Tongue (tissue), 2 donors: ENCODE data around the gene PIP4K2C. TPM values are rescaled to one million over a fixed set of nuclear protein-coding genes. Genes with fewer than 3 reads are reported as not detected.
A peak's percentile ranks its signal among the peaks of the same experiment; 100 is the strongest.
"Not testable (repeated sequence)": the region's sequence is repeated elsewhere in the genome, so short reads cannot be mapped to it uniquely, and the experiment has no call there.

Experiments used
- DNase-seq: peaks from one replicate; pipeline ENCODE4 v3.0.0-alpha.2; 2015
- total RNA-seq: library from RNA; depleted of rRNA; stranded (reverse); fragments of >200 nt; gene quantifications from one replicate; pipeline ENCODE4 v1.2.3, GENCODE V29; 2014

Gene PIP4K2C
- total RNA-seq, 1 donor from 2014 or later: 12.6 TPM

- DNase-seq: peak; percentile 70
These were observed 19.6 kb downstream of the PIP4K2C start for GRCh38 chr12:57610554-57611107.

DNA sequence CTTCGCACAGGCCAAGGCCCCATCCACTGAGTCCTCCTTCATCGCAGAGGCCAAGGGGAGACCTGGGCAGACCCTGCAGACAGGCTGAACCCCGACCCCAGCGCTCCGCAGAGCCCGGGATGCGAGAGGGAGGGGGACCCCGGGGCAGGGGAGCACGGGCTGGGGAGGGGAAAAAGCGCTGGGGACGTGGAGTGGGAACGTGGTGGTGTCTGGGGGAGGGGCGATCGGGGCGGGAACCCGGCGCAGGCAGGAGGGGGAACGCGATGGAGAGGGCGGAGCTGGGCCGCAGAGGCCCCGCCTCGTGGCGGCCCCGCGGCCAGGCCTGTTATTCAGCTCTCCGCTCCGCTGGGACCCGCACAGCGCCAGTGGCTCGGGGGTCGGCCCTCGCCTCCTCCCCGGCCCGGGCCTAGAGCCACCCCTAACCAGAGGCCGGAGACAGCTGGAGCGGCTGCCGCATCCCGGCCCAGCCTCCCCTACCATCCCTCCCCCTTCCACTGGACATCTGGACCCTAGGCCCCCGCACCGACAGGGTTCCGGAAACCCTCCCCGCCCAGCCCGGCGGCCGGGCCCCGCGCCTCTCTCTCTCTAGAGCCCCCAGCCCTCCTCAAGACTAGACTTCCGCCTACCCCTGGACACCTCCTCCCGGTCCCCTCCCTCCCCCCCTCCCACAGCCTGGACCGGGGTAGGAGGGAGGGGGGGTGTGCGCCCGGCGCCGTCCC, 20.3 kb downstream of the PIP4K2C start, which contains the start of gene ARHGEF25:
TSS of gene ARHGEF25 (plus strand) at position 328 of the 719 bp plus-strand sequence. CDS start 460 bp downstream, outside the sequence.
- peak; percentile 91 for DNase-seq

DNA sequence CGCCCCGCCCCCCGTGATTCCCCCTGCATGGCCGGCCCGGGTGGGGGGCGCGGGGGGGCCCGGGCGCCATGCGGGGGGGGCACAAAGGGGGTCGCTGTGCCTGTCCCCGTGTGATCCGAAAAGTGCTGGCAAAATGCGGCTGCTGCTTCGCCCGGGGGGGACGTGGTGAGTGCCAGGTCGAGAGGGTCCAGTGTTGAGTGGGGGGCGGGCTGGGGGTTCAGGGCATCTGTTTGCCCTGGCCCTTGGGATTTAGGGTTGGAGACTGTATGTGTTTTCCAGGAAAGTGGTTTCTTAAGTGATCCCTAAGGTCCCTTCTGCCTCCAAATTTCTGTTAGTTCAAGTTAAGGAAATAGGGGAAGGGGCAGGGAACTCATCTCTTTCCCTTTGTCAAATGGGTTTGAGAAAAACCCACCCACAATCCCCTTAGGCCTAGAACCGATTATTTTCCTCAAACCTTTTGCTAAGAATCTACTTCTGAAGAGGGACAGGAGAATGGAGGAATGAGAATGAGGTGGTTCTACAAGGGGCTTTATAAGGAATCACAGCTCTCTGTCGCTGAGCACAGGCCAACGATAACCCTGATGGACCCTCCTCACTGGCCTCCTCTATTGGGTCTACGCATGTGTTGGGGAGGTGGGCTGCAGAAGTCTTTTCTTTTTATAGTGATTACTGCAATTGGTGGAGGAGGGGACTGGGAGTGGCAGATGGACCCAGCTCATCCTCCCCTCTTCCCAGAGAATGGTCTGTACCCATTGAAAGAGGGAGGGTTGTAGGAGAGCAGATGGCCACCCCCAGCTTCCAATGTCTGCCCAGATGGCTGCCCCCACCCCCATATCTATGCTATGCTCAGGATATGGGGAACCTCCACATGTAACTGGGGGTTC, 21.1 kb downstream of the PIP4K2C start:
- DNase-seq: no peak

GRCh38 chr12:57612711-57613426, 21.9 kb downstream of the PIP4K2C start:
- no peak for DNase-seq

GRCh38 chr12:57613427-57614109, 22.6 kb downstream of the PIP4K2C start:
- no peak for DNase-seq

- peak; percentile 35 for DNase-seq
These were observed 23.4 kb downstream of the PIP4K2C start for GRCh38 chr12:57614178-57614947.

- DNase-seq: no peak
These were observed 24.0 kb downstream of the PIP4K2C start for GRCh38 chr12:57614948-57615500.

DNA sequence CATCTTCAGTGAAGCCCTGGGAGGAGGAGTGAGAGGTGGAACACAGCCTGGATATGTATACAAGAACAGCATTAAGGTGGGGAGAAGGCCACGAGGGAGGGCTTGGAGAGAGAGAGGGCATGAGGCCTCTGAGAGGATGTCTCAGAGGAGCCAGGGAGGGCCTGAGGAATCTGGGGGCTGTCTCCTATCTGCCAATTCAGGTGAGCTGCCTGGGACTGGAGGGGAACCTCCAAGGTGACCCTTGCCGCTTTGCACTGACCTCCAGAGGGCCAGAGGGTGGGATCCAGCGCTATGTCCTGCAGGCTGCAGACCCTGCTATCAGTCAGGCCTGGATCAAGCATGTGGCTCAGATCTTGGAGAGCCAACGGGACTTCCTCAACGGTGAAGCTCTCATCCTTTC, 24.6 kb downstream of the PIP4K2C start:
- DNase-seq: no peak

DNA sequence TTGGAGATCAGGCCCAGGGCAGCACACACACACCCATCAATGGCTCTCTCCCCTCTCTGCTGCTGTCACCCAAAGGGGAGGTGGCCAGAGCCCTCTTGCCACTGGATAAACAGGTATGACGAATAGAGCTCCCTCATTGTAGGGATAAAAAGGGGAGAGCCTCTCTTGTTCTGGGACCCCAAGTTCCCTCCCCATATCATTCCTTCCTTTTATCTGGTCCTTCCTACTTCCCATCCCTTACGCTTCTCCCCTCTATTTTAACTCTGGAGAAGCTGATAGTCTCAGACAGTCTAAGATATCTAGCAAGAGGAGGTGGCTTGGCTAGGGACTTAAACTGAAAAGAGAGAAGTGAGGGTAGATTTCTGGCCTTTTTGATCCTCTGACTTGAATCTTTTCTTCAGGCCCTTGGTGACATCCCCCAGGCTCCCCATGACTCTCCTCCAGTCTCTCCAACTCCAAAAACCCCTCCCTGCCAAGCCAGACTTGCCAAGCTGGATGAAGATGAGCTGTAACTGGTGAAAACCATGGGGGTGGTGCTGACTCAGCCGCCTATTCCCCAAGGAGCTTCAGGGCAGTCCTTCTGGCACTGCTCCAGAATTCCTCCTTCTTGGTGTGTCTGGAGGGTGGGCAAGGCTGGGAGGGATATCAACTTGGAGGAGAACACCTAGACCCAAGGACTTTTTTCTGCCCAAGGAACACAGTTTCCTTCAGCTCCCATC, 25.6 kb downstream of the PIP4K2C start:
- no peak for DNase-seq

DNA sequence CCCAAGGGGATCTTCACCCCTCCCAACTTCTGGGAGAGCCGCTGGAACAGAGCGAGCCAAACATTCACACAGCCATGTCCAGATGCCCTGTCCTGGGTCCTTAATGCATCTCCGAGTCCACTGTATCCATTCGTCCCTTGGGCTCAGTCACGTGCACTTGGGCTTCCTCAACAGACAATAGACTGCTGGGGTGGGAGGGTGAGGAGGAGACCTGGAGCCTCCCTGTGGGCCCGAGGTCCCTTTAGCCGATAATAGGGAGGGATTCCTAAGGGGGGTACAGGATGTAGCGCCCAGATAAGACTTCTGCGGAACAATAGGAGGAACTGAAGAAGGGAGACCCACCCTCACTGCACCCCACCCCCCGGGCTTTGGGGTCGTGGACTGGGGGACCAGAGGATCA, 26.9 kb downstream of the PIP4K2C start:
- DNase-seq: no peak

- not testable (repeated sequence) for DNase-seq
These were observed 27.4 kb downstream of the PIP4K2C start for GRCh38 chr12:57618431-57618830.

DNA sequence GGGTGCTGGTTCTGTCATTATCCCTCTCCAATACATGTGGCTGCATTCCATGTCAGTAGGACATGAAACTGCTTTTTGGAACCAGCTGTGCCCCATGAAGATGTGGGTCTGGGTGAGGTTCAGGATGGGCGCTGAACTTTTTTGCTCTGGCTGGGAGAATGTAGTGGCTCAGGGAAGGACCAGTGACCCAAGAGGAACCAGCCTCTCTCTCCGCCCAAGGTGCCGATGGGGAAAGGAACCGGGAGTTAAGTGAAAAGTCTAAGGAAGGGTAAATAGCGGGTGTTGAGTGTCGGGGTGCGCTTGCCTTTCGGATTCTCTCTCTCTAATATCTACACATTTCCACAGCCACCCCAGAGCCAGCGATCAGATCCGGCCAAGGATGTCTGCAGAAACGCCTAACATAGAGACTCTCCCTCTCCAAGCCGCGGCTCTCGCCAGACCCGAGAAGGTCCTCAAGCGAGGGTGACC, 28.0 kb downstream of the PIP4K2C start:
- DNase-seq: no peak

DNA sequence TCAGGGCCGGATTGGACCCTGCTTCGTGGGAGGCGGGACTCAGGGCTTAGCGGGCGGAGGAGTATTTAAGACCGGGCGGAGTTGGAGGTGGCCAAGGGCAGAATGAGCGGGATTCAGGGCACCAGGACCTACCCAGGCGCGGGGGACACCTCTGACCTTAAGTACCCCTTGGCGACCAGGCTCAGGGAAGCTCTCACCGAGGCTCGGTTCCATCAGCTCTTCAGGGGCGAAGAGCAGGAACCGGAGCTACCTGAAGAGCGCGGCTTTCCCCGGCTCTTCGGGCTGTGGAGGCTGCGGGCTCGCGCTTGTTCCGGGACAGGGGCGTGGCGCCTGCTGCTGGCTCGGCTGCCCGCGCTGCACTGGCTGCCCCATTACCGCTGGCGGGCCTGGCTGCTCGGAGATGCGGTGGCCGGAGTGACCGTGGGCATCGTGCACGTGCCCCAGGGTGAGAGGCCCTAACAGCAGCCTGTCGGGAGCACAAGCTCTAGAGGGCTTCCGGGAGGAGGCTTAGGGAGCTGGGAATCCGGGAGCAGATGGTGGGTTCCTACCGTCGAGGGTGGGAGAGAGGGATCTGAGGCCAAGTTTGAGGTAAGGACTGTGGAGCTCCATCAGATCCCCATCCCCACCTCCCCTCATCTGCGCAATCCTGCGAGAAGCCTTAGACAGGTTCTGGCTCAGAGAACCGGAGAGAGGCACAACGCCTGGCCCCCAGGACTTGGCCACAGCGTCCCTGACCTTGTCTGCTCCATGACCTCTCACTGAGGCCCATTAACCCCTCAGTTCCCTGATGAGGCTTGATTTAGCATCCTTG, 28.6 kb downstream of the PIP4K2C start:
- DNase-seq: no peak

DNA sequence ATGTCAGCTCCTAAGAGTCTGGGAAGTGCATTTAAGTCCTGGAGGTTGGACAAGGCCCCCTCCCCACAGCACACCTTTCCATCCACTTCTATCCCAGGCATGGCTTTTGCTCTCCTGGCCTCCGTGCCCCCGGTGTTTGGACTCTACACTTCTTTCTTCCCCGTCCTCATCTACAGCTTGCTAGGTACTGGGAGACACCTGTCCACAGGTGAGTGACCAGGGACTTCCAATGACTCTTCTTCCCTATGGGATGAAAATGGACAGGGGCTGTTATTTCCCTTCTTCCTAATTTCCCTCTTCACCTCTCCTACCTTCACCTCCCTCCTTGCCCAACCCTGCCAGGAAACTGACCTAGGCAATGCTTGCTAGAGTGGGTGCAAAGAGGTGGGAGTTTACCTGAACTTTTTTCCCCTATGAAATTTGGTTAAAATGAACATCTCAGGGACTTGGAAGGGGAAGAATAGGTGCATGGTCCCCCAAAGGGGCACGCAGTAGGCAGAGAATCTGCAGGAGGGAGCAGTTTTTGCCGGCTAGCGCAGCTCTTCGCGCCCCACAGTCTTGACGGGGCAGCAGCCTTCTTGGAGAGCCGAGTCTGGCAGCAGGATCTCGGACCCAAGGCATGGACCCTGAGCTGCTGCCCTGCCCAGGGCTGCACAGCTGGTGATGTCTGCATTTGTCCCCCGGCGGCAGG, 29.4 kb downstream of the PIP4K2C start:
- DNase-seq: no peak

- peak; percentile 13 for DNase-seq
These were observed 30.0 kb downstream of the PIP4K2C start for GRCh38 chr12:57620936-57621496.

GRCh38 chr12:57621497-57622292, 30.7 kb downstream of the PIP4K2C start:
- DNase-seq: peak; percentile 76
